BE2C (cell line): Measurements from ENCODE around the gene ERVK3-1.

Experiments
- DNase-seq: peaks from one replicate; pipeline ENCODE4 v3.0.0-alpha.2; 2020
- H3K27me3 ChIP-seq: fragments of 250-450 bp; sonication (Bioruptor Pico); 2 replicates; pipeline ENCODE4 v1.5.1; 2020; ENCODE audit warnings: mild to moderate bottlenecking
- H3K36me3 ChIP-seq: fragments of 250-450 bp; sonication (Bioruptor Pico); 2 replicates; pipeline ENCODE4 v1.5.1; 2020; ENCODE audit warnings: mild to moderate bottlenecking
- H3K4me1 ChIP-seq: fragments of 250-450 bp; sonication (Bioruptor Pico); 2 replicates; pipeline ENCODE4 v1.5.1; 2020
- H3K4me3 ChIP-seq: 2 replicates; pipeline ENCODE4 v1.5.1; 2011; ENCODE audit warnings: low read depth, low read length
- H3K9me3 ChIP-seq: fragments of 250-450 bp; sonication (Bioruptor Pico); 2 replicates; pipeline ENCODE4 v1.5.1; 2020
- CTCF ChIP-seq: IDR thresholded peaks from 2 replicates; pipeline ENCODE4 v1.5.1; 2012; ENCODE audit warnings: mild to moderate bottlenecking, low read depth, low read length

Gene ERVK3-1

DNA sequence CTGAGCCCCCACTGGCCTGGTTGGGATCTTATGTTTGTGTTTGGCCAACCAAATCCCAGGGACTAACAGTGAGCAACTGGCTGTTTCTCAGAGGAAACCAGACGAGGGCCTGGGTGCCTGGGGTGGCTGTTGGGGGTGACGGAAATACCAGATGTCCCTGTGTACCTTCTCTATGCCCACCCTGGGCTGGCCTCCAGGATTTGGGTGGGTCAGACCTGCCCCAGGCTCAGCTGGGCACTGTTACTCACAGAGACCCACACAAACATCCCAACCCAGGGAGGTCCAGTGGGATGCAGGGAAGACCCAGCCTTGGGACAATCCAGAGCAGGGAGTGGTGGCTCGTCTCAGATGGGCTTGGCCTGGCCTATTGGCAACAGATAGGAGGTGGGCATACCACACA is 30.5 kb downstream of the ERVK3-1 start:
- no peak for DNase-seq
- H3K36me3 ChIP-seq: peaks cover 46% of the 10 kb centered on the region

DNA sequence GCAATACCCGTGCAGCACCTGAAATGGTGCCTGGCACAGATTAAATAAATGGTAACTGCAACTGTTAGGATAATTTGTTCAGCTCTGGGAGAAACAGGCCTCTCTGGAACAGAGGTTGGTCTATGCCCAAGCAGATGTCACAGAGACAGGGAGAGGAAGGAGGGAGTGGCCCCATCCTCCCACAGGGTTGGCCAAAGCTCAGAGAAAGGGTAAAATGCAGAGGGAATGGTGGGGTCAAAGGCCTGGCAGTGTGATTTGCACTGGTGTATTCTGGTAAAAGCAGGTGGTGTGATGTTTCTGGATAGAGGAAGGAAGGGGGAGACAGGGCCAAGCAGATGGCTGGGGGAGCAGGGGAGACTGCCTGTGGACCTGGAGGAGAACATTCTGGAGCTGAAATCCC is 31.0 kb downstream of the ERVK3-1 start:
- no peaks in the 10 kb centered on the region for H3K27me3 ChIP-seq
- DNase-seq: no peak
- TF ChIP-seq CTCF: no peak
- H3K36me3 ChIP-seq: peaks cover 46% of the 10 kb centered on the region
- no peak overlapping the region for H3K4me3 ChIP-seq
- no peaks in the 10 kb centered on the region for H3K4me1 ChIP-seq
- no peaks in the 10 kb centered on the region for H3K9me3 ChIP-seq

More for the DNA sequence above, 30.5 kb downstream of the ERVK3-1 start:
- H3K4me1 ChIP-seq: no peaks in the 10 kb centered on the region
- no peak for TF ChIP-seq CTCF
- H3K9me3 ChIP-seq: no peaks in the 10 kb centered on the region
- no peaks in the 10 kb centered on the region for H3K27me3 ChIP-seq
- no peak overlapping the region for H3K4me3 ChIP-seq

DNA sequence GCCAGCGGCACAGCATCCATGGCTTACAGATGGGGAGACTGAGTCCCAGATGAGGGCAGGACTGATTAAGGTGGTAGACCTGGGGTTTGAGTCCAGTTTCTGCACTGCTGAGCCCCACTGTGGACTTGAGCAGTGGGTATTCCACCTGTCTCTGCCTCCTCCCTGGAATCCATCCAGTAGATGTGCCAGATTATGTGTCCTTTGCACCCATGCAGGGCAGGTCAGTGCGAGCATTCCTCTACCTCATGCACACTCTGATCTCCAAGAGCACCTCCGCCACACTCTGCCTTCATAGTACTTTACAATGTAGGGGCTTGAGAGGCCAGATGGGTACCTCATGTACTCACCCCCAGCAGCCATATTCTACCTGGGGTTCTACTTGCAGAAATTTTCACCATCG is 31.6 kb downstream of the ERVK3-1 start:
- DNase-seq: no peak
- no peak for TF ChIP-seq CTCF
- no peak overlapping the region for H3K4me3 ChIP-seq
- no peaks in the 10 kb centered on the region for H3K27me3 ChIP-seq
- H3K4me1 ChIP-seq: no peaks in the 10 kb centered on the region
- no peaks in the 10 kb centered on the region for H3K9me3 ChIP-seq
- H3K36me3 ChIP-seq: peaks cover 46% of the 10 kb centered on the region

- Histone ChIP-seq H3K9me3 (no peaks in the 10 kb centered on the region), H3K4me3 (no peak overlapping the region), H3K27me3 (no peaks in the 10 kb centered on the region), H3K36me3 (peaks cover 46% of the 10 kb centered on the region), H3K4me1 (no peaks in the 10 kb centered on the region)
- DNase-seq: no peak
- no peak for TF ChIP-seq CTCF
Observed at GRCh38 chr19:58338336-58338735, 33.2 kb downstream of the ERVK3-1 start.

DNA sequence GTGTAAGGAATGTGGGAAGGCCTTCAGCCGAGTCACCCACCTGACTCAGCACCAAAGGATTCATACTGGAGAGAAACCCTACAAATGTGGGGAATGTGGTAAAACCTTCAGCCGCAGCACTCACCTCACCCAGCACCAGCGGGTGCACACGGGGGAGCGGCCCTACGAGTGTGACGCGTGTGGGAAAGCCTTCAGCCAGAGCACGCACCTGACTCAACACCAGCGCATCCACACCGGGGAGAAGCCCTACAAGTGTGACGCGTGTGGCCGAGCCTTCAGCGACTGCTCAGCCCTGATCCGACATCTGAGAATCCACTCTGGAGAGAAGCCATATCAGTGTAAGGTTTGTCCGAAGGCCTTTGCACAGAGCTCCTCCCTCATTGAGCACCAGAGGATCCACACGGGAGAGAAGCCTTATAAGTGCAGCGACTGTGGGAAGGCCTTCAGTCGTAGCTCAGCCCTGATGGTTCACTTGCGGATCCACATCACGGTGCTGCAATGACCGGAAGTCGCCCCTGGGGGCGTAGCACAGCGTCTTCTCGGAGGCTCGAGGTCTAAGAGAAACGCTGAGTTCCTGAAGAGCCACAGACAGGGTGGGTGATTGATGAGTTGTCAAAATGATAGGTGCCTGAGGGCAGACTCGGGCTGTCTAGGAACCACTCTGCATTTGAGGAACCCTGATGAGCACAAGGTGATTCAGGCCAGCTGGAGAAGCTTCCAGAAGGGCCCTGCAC is 33.8 kb downstream of the ERVK3-1 start:
- H3K4me3 ChIP-seq: no peak overlapping the region
- peaks cover 46% of the 10 kb centered on the region for H3K36me3 ChIP-seq
- DNase-seq: no peak
- no peaks in the 10 kb centered on the region for H3K27me3 ChIP-seq
- TF ChIP-seq CTCF: no peak
- H3K4me1 ChIP-seq: no peaks in the 10 kb centered on the region
- H3K9me3 ChIP-seq: no peaks in the 10 kb centered on the region

- Histone ChIP-seq H3K4me3 (no peak overlapping the region), H3K36me3 (no peaks in the 10 kb centered on the region), H3K4me1 (no peaks in the 10 kb centered on the region), H3K9me3 (no peaks in the 10 kb centered on the region), H3K27me3 (no peaks in the 10 kb centered on the region)
- no peak for DNase-seq
- no peak for TF ChIP-seq CTCF
Observed at GRCh38 chr19:58345558-58345957, 40.4 kb downstream of the ERVK3-1 start.
